Measurements from ENCODE around the gene CYP11A1. TPM values are rescaled to one million over a fixed set of nuclear protein-coding genes. Genes with fewer than 3 reads are reported as not detected.
A peak's percentile ranks its signal among the peaks of the same experiment; 100 is the strongest.

CYP11A1 gene
- total and polyA plus RNA-seq, 3 experiments from 2014 or later: not detected

GRCh38 chr15:74374648-74375302, 7.3 kb upstream of the CYP11A1 start:
- Histone ChIP-seq H3K27ac (ENCODE audit: low read depth, low read length) (no peak overlapping the region), H3K4me1 (ENCODE audit: insufficient read depth, low read length) (peaks cover 10% of the 10 kb centered on the region), H3K27me3 (ENCODE audit: insufficient read depth, low read length, poor library complexity, severe bottlenecking) (no peaks in the 10 kb centered on the region), H3K36me3 (ENCODE audit: insufficient read depth, low read length) (no peaks in the 10 kb centered on the region), H3K9me3 (ENCODE audit: low read length) (no peaks in the 10 kb centered on the region), H3K4me3 (ENCODE audit: low read length) (peak overlapping the region; percentile 85)
- no peaks in the 10 kb centered on the region for H3K9me3 Mint-ChIP-seq
- H3K36me3 Mint-ChIP-seq: no peaks in the 10 kb centered on the region
- peak overlapping the region; percentile 23 to 80 (median 50) for H3K27ac Mint-ChIP-seq
- H3K4me3 Mint-ChIP-seq: peak overlapping the region; percentile 66 to 95 (median 82)
- H3K27me3 Mint-ChIP-seq: peaks cover 0 to 9% of the 10 kb centered on the region in 2 donors
- ChIA-PET CTCF (interaction anchor here (0.7 to 4.4 kb wide), 20 partner anchors 9 to 413 kb away, joined by 3 to 37 read pairs (median 4); no protein-coding TSS in a partner anchor), POLR2A (interaction anchor here (1.4 kb wide), 1 partner anchor 86 kb away, joined by 13 read pairs; the partner anchor contains the start of gene UBL7)
- no peak for DNase-seq
- H3K4me1 Mint-ChIP-seq: peaks cover 11 to 15% (median 13%) of the 10 kb centered on the region in 3 donors

DNA sequence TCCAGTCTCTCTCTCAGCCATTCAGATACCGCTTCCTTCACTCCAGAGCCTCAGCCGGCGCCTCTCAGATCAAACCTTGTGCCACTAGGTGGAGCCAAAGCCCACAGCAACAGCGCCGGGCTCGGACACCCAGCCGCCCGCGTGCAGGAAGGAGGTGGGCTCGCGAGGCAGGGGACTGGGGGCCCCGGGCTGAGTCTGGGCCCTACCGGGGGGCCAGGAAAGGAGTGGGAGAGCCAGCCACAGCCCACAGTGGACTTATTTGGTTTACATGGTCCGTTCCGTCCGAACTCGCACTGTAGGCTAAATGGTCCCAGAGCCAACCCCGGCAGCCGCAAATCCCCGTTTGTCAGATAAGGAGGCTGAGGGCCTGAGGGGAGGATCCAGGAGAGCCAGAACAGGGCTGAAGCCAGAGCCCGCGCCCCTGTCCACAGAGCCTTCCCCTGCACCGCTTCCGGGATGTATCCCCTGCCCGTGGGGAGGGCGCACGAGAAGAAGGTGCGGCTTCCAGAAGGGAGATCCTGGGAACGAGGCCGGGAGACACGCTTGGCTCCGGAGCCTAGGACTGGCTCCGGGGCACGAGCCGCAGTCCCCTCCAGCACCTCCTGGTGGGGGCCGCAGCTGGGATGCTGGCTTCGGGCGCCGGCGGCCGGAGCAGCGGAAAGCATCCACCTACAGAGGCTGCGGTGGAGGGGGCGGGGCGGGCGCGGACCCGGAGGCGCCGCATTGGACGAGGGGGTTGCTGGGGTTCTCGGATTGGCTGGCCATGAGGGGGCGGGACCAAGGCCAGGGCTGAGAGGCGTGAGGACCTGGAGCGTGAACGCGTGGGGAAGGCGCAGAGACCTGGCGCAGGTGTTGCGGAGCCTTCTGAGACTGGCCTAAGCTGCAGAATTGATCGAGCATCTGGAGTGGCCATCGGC, 6.5 kb upstream of the CYP11A1 start:
- H3K4me1 ChIP-seq (ENCODE audit: insufficient read depth, low read length): peaks cover 10% of the 10 kb centered on the region
- peak; percentile 88 to 97 (median 93) for DNase-seq
- POLR2A ChIA-PET: interaction anchor here (0.6 to 1.4 kb wide), 3 partner anchors 9 to 1233 kb away, joined by 4 to 13 read pairs (median 8); partner anchors contain the start of gene UBL7
- H3K4me3 ChIP-seq (ENCODE audit: low read length): peak overlapping the region; percentile 85
- peak overlapping the region; percentile 53 to 87 (median 75) for H3K27ac Mint-ChIP-seq
- H3K4me1 Mint-ChIP-seq: peaks cover 11 to 15% (median 13%) of the 10 kb centered on the region in 3 donors
- peak overlapping the region; percentile 66 to 95 (median 82) for H3K4me3 Mint-ChIP-seq
- H3K27me3 ChIP-seq (ENCODE audit: insufficient read depth, low read length, poor library complexity, severe bottlenecking): no peaks in the 10 kb centered on the region
- peaks cover 5 to 15% of the 10 kb centered on the region in 2 donors for H3K27me3 Mint-ChIP-seq
- peak overlapping the region; percentile 54 for H3K27ac ChIP-seq (ENCODE audit: low read depth, low read length)
- no peaks in the 10 kb centered on the region for H3K9me3 ChIP-seq (ENCODE audit: low read length)
- CTCF ChIA-PET: interaction anchor here (0.7 to 4.4 kb wide), 29 partner anchors 10 to 583 kb away, joined by 3 to 37 read pairs (median 4); partner anchors contain the start of gene RPP25
- no peaks in the 10 kb centered on the region for H3K9me3 Mint-ChIP-seq
- H3K36me3 ChIP-seq (ENCODE audit: insufficient read depth, low read length): no peaks in the 10 kb centered on the region
- no peaks in the 10 kb centered on the region for H3K36me3 Mint-ChIP-seq

DNA sequence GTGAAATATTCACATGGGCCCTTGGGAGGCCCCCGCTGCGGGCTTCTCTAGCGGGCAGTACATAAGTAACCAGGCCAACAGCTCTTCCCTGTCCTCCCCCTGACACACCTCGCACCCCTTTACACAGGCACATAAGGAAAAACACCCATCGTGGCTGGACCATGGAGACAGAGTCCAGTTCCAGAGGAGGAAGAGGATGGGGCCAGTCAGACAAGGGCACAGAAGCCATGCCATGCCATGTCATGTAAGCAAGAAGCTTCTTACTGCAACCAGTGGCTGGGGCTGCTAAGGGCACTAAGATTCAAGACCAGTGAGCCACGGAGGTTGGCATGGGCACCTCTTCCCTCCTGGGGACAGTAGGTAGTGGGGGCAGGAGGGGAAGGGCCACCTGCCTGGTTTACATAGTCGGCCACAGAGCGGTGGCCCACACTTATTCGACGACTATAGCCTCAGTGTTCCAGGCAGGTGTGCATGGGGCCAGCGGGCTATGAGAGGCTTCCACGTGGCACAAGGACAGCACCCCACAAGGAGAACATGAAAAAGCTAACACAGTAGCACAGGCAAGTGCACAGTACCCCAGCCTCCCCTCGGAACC, 5.7 kb upstream of the CYP11A1 start:
- Mint-ChIP-seq H3K4me3 (peak overlapping the region; percentile 66 to 95 (median 82)), H3K27me3 (peaks cover 7 to 23% of the 10 kb centered on the region in 2 donors), H3K36me3 (no peaks in the 10 kb centered on the region), H3K4me1 (peaks cover 11 to 15% (median 13%) of the 10 kb centered on the region in 3 donors), H3K9me3 (no peaks in the 10 kb centered on the region), H3K27ac (peak overlapping the region in 4 of 8 donors; percentile 64 to 87 (median 82))
- H3K4me3 ChIP-seq (ENCODE audit: low read length): peak overlapping the region; percentile 85
- no peaks in the 10 kb centered on the region for H3K36me3 ChIP-seq (ENCODE audit: insufficient read depth, low read length)
- H3K27me3 ChIP-seq (ENCODE audit: insufficient read depth, low read length, poor library complexity, severe bottlenecking): peaks cover 7% of the 10 kb centered on the region
- no peak for DNase-seq
- H3K27ac ChIP-seq (ENCODE audit: low read depth, low read length): no peak overlapping the region
- ChIA-PET CTCF (interaction anchor here (1.0 to 4.4 kb wide), 15 partner anchors 11 to 584 kb away, joined by 3 to 37 read pairs (median 5); partner anchors contain the start of gene RPP25), POLR2A (no interaction called here)
- H3K9me3 ChIP-seq (ENCODE audit: low read length): no peaks in the 10 kb centered on the region
- H3K4me1 ChIP-seq (ENCODE audit: insufficient read depth, low read length): peaks cover 10% of the 10 kb centered on the region

GRCh38 chr15:74370471-74370870, 3.0 kb upstream of the CYP11A1 start:
- no peak for DNase-seq
- H3K9me3 Mint-ChIP-seq: no peaks in the 10 kb centered on the region
- no peaks in the 10 kb centered on the region for H3K36me3 ChIP-seq (ENCODE audit: insufficient read depth, low read length)
- H3K9me3 ChIP-seq (ENCODE audit: low read length): no peaks in the 10 kb centered on the region
- H3K27me3 Mint-ChIP-seq: peaks cover 16 to 30% of the 10 kb centered on the region in 2 donors
- H3K27ac ChIP-seq (ENCODE audit: low read depth, low read length): no peak overlapping the region
- H3K4me3 ChIP-seq (ENCODE audit: low read length): no peak overlapping the region
- peaks cover 21% of the 10 kb centered on the region for H3K27me3 ChIP-seq (ENCODE audit: insufficient read depth, low read length, poor library complexity, severe bottlenecking)
- ChIA-PET POLR2A (no interaction called here), CTCF (interaction anchor here (1.2 kb wide), 1 partner anchor 398 kb away, joined by 4 read pairs; no protein-coding TSS in a partner anchor)
- H3K4me3 Mint-ChIP-seq: peak overlapping the region in 1 of 7 donors; percentile 1
- H3K4me1 ChIP-seq (ENCODE audit: insufficient read depth, low read length): peaks cover 10% of the 10 kb centered on the region
- peaks cover 11 to 17% (median 14%) of the 10 kb centered on the region in 3 donors for H3K4me1 Mint-ChIP-seq
- peak overlapping the region in 1 of 8 donors; percentile 44 for H3K27ac Mint-ChIP-seq
- H3K36me3 Mint-ChIP-seq: no peaks in the 10 kb centered on the region

GRCh38 chr15:74369756-74370155, 2.3 kb upstream of the CYP11A1 start:
- peaks cover 5% of the 10 kb centered on the region for H3K4me1 ChIP-seq (ENCODE audit: insufficient read depth, low read length)
- Mint-ChIP-seq H3K27me3 (peaks cover 18 to 34% of the 10 kb centered on the region in 2 donors), H3K4me1 (peaks cover 4 to 13% (median 12%) of the 10 kb centered on the region in 3 donors), H3K9me3 (no peaks in the 10 kb centered on the region), H3K27ac (no peak overlapping the region), H3K36me3 (no peaks in the 10 kb centered on the region), H3K4me3 (no peak overlapping the region)
- no peak for DNase-seq
- no peak overlapping the region for H3K27ac ChIP-seq (ENCODE audit: low read depth, low read length)
- H3K9me3 ChIP-seq (ENCODE audit: low read length): no peaks in the 10 kb centered on the region
- H3K36me3 ChIP-seq (ENCODE audit: insufficient read depth, low read length): no peaks in the 10 kb centered on the region
- H3K27me3 ChIP-seq (ENCODE audit: insufficient read depth, low read length, poor library complexity, severe bottlenecking): peaks cover 28% of the 10 kb centered on the region
- ChIA-PET CTCF (interaction anchor here (1.2 kb wide), 1 partner anchor 399 kb away, joined by 4 read pairs; no protein-coding TSS in a partner anchor), POLR2A (interaction anchor here (0.6 kb wide), 1 partner anchor 256 kb away, joined by 3 read pairs; no protein-coding TSS in a partner anchor)
- H3K4me3 ChIP-seq (ENCODE audit: low read length): no peak overlapping the region

GRCh38 chr15:74369084-74369745, 1.8 kb upstream of the CYP11A1 start:
- Histone ChIP-seq H3K4me3 (ENCODE audit: low read length) (no peak overlapping the region), H3K9me3 (ENCODE audit: low read length) (no peaks in the 10 kb centered on the region), H3K4me1 (ENCODE audit: insufficient read depth, low read length) (no peaks in the 10 kb centered on the region), H3K27ac (ENCODE audit: low read depth, low read length) (no peak overlapping the region), H3K27me3 (ENCODE audit: insufficient read depth, low read length, poor library complexity, severe bottlenecking) (peaks cover 28% of the 10 kb centered on the region), H3K36me3 (ENCODE audit: insufficient read depth, low read length) (no peaks in the 10 kb centered on the region)
- CTCF ChIA-PET: interaction anchor here (1.2 kb wide), 1 partner anchor 399 kb away, joined by 4 read pairs; no protein-coding TSS in a partner anchor
- Mint-ChIP-seq H3K36me3 (peaks cover 0 to 2% (median 0%) of the 10 kb centered on the region in 3 donors), H3K9me3 (no peaks in the 10 kb centered on the region), H3K4me3 (peak overlapping the region in 1 of 7 donors; percentile 1), H3K4me1 (peaks cover 0 to 9% (median 7%) of the 10 kb centered on the region in 3 donors), H3K27me3 (peaks cover 18 to 38% of the 10 kb centered on the region in 2 donors), H3K27ac (no peak overlapping the region)
- POLR2A ChIA-PET: interaction anchor here (0.6 kb wide), 1 partner anchor 256 kb away, joined by 3 read pairs; no protein-coding TSS in a partner anchor
- no peak for DNase-seq

DNA sequence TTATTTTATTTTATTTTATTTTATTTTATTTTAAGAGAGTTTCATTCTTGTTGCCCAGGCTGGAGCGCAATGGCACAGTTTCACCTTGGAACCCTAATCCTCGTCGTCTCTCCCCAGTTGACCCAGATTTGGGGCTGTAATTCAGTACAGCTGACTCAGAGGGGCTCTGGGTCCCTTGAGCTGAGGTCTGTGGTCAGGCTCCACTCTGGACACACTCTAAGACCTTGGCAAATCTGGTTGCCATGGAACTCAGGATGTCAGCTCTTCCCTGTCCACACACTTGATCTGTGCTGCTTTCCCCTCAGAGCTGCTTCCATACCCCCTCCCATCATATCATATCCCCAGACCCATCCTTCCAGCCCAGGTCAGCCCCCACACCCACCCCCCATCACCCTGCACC, 675 bp upstream of the CYP11A1 start:
- Histone ChIP-seq H3K27ac (ENCODE audit: low read depth, low read length) (no peak overlapping the region), H3K4me1 (ENCODE audit: insufficient read depth, low read length) (no peaks in the 10 kb centered on the region), H3K4me3 (ENCODE audit: low read length) (no peak overlapping the region), H3K27me3 (ENCODE audit: insufficient read depth, low read length, poor library complexity, severe bottlenecking) (peaks cover 28% of the 10 kb centered on the region), H3K36me3 (ENCODE audit: insufficient read depth, low read length) (no peaks in the 10 kb centered on the region), H3K9me3 (ENCODE audit: low read length) (no peaks in the 10 kb centered on the region)
- DNase-seq: no peak
- no peaks in the 10 kb centered on the region for H3K9me3 Mint-ChIP-seq
- peak overlapping the region in 1 of 7 donors; percentile 45 for H3K4me3 Mint-ChIP-seq
- ChIA-PET POLR2A (no interaction called here), CTCF (interaction anchor here (1.1 to 1.5 kb wide), 2 partner anchors 11 to 15 kb away, joined by 3 read pairs; no protein-coding TSS in a partner anchor)
- peaks cover 0 to 2% (median 0%) of the 10 kb centered on the region in 3 donors for H3K36me3 Mint-ChIP-seq
- H3K27me3 Mint-ChIP-seq: peaks cover 18 to 38% of the 10 kb centered on the region in 2 donors
- H3K4me1 Mint-ChIP-seq: peaks cover 0 to 5% (median 4%) of the 10 kb centered on the region in 3 donors
- no peak overlapping the region for H3K27ac Mint-ChIP-seq

All from CD8-positive, alpha-beta memory T cell (primary cell).